ENCODE data around the gene EFCAB9.

DNA sequence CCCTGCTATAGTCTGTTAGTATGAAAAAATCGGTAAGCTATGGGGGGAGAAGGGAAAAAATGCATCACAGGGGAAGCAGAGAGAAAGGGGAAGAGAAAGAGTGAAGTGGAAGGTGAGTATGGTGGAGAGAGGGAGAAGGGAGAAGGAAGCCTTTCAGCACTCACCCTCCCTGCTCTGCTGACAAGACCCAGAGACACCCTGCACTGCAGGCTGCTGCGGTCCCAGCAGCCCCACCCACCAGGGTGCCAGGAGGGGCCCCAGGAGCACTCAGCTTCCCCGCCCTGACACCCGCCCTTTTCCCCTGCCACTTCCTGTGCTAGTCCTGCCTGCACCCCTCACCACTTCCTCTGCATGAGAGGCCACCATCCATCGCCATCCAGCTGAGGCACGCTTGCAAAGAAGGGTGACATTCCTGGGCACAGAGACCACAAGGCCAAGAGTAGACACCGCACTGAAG lies 18.7 kb upstream of the EFCAB9 start:
- TF ChIP-seq, protein P1, sequence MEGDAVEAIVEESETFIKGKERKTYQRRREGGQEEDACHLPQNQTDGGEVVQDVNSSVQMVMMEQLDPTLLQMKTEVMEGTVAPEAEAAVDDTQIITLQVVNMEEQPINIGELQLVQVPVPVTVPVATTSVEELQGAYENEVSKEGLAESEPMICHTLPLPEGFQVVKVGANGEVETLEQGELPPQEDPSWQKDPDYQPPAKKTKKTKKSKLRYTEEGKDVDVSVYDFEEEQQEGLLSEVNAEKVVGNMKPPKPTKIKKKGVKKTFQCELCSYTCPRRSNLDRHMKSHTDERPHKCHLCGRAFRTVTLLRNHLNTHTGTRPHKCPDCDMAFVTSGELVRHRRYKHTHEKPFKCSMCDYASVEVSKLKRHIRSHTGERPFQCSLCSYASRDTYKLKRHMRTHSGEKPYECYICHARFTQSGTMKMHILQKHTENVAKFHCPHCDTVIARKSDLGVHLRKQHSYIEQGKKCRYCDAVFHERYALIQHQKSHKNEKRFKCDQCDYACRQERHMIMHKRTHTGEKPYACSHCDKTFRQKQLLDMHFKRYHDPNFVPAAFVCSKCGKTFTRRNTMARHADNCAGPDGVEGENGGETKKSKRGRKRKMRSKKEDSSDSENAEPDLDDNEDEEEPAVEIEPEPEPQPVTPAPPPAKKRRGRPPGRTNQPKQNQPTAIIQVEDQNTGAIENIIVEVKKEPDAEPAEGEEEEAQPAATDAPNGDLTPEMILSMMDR (IDR thresholded peaks at IDR 0.05): no peak
- TF ChIP-seq POLR2A (IDR thresholded peaks at IDR 0.05): no peak
- TF ChIP-seq POLR2AphosphoS5 (IDR thresholded peaks at IDR 0.05): no peak
